IMR-90 (cell line): Measurements from ENCODE around the gene ROBO2. TPM values are rescaled to one million over a fixed set of nuclear protein-coding genes. Genes with fewer than 3 reads are reported as not detected.

Experiments
- ATAC-seq: fragments of 200-7000 bp; cut with Tn5 transposase; 2 replicates; pipeline ENCODE4 v1.9.1; 2020; ENCODE audit warnings: low read depth, mild to moderate bottlenecking, moderate library complexity
- BruUV-seq: library from RNA; stranded (reverse); fragments of 400-500 nt; replicated peaks from 2 replicates; lab custom pipeline; 2021; lab: Mats Ljungman, UMichigan
- CTCF ChIA-PET: fragments of 300-600 bp; formaldehyde crosslinking; extraction: SDS; loops from one replicate; lab custom pipeline; 2021; ENCODE audit warnings: antibody characterized with exemption; lab: Yijun Ruan, JAX
- POLR2A ChIA-PET: fragments of 300-600 bp; sonication (Branson Sonifier 250); formaldehyde crosslinking; loops from one replicate; lab custom pipeline; 2022; ENCODE audit warnings: antibody characterized with exemption; ENCODE audit not compliant: unreplicated experiment; lab: Charles Lee
- DNase-seq: peaks from one replicate; pipeline ENCODE4 v3.0.0; 2013
- H2AFZ ChIP-seq: replicated peaks from 2 replicates; pipeline ENCODE3; 2013; ENCODE audit warnings: low read length, mild to moderate bottlenecking; ENCODE audit not compliant: poor library complexity
- H2AK5ac ChIP-seq: 2 replicates; pipeline ENCODE4 v1.6.1; 2013; ENCODE audit warnings: low read depth, low read length, inconsistent platforms
- H2AK9ac ChIP-seq: replicated peaks from 2 replicates; pipeline ENCODE3; 2013; ENCODE audit warnings: mild to moderate bottlenecking, low read depth, low read length, moderate library complexity; ENCODE audit not compliant: poor library complexity
- H2BK120ac ChIP-seq: 2 replicates; pipeline ENCODE4 v1.6.1; 2013; ENCODE audit warnings: low read depth, low read length, inconsistent platforms
- H2BK15ac ChIP-seq: 3 replicates; pipeline ENCODE4 v1.6.1; 2013; ENCODE audit warnings: low read depth, low read length, inconsistent platforms
- H2BK20ac ChIP-seq: 2 replicates; pipeline ENCODE4 v1.6.1; 2013; ENCODE audit warnings: low read depth, mild to moderate bottlenecking, inconsistent platforms, low read length, moderate library complexity
- H2BK5ac ChIP-seq: 2 replicates; pipeline ENCODE4 v1.6.1; 2013; ENCODE audit warnings: mild to moderate bottlenecking, low read depth, low read length, inconsistent platforms; ENCODE audit not compliant: poor library complexity, severe bottlenecking
- H3K14ac ChIP-seq: replicated peaks from 2 replicates; pipeline ENCODE4 v1.6.1; 2013; ENCODE audit warnings: low read depth, low read length, inconsistent platforms
- H3K18ac ChIP-seq: 2 replicates; pipeline ENCODE4 v1.6.1; 2013; ENCODE audit warnings: low read depth, low read length, control low read depth
- H3K23ac ChIP-seq: 2 replicates; pipeline ENCODE4 v1.6.1; 2013; ENCODE audit warnings: low read depth, low read length, inconsistent platforms
- H3K27ac ChIP-seq: 2 replicates; pipeline ENCODE4 v1.5.1; 2013; ENCODE audit warnings: mild to moderate bottlenecking, control low read depth, low read length; ENCODE audit not compliant: insufficient read depth
- H3K27me3 ChIP-seq: 2 replicates; pipeline ENCODE4 v1.6.1; 2013; ENCODE audit warnings: low read length; ENCODE audit not compliant: control insufficient read depth, insufficient read depth
- H3K36me3 ChIP-seq: 2 replicates; pipeline ENCODE4 v1.6.1; 2013; ENCODE audit warnings: low read length, mixed read lengths; ENCODE audit not compliant: control insufficient read depth, insufficient read depth
- H3K4ac ChIP-seq: 2 replicates; pipeline ENCODE4 v1.6.1; 2013; ENCODE audit warnings: low read depth, low read length, inconsistent platforms
- H3K4me1 ChIP-seq: 2 replicates; pipeline ENCODE4 v1.6.1; 2013; ENCODE audit warnings: low read length, mixed read lengths; ENCODE audit not compliant: control insufficient read depth, insufficient read depth
- H3K4me2 ChIP-seq: 2 replicates; pipeline ENCODE4 v1.6.1; 2013; ENCODE audit warnings: low read depth, mild to moderate bottlenecking, control low read depth, low read length, moderate library complexity
- H3K4me3 ChIP-seq: 2 replicates; pipeline ENCODE4 v1.5.1; 2013; ENCODE audit warnings: low read depth, mild to moderate bottlenecking, control low read depth, low read length, moderate library complexity; ENCODE audit not compliant: insufficient read depth
- H3K56ac ChIP-seq: 2 replicates; pipeline ENCODE4 v1.6.1; 2013; ENCODE audit warnings: low read length, inconsistent platforms; ENCODE audit not compliant: insufficient read depth; ENCODE audit errors: extremely low read depth
- H3K79me1 ChIP-seq, 2 experiments: 2 replicates each; pipeline ENCODE4 v1.6.1; 2013; ENCODE audit warnings: low read length in 2 of 2, inconsistent platforms in 1 of 2, low read depth in 1 of 2
- H3K9ac ChIP-seq: 2 replicates; pipeline ENCODE4 v1.6.1; 2013; ENCODE audit warnings: low read depth, low read length, control low read depth
- H3K9me1 ChIP-seq: 2 replicates; pipeline ENCODE4 v1.6.1; 2013; ENCODE audit warnings: low read length, inconsistent platforms; ENCODE audit not compliant: insufficient read depth
- H3K9me3 ChIP-seq: 2 replicates; pipeline ENCODE4 v1.6.1; 2013; ENCODE audit warnings: low read length; ENCODE audit not compliant: control insufficient read depth, insufficient read depth
- H4K20me1 ChIP-seq: 2 replicates; pipeline ENCODE4 v1.6.1; 2013; ENCODE audit warnings: low read length, inconsistent platforms; ENCODE audit not compliant: insufficient read depth
- H4K5ac ChIP-seq: 2 replicates; pipeline ENCODE4 v1.6.1; 2013; ENCODE audit warnings: mild to moderate bottlenecking, low read depth, low read length, control low read depth
- H4K8ac ChIP-seq, 2 experiments: 2 replicates each; pipeline ENCODE4 v1.6.1; 2013; ENCODE audit warnings: low read depth in 2 of 2, low read length in 2 of 2, control low read depth in 1 of 2, inconsistent platforms in 1 of 2
- H4K91ac ChIP-seq: 2 replicates; pipeline ENCODE4 v1.6.1; 2013; ENCODE audit warnings: low read depth, low read length, inconsistent platforms; ENCODE audit not compliant: insufficient read depth
- BHLHE40 ChIP-seq: fragments of 150-350 bp; IDR thresholded peaks from 2 replicates; pipeline ENCODE4 v1.6.1; 2016; ENCODE audit warnings: mild to moderate bottlenecking, low read depth, low read length
- CEBPB ChIP-seq: IDR thresholded peaks from 2 replicates; pipeline ENCODE4 v1.6.1; 2012; ENCODE audit warnings: low read depth, low read length, improper control_type of control experiment
- CTCF ChIP-seq: conservative IDR thresholded peaks from 2 replicates; pipeline ENCODE4 v1.5.1; 2012; ENCODE audit warnings: mild to moderate bottlenecking, low read depth, low read length, improper control_type of control experiment
- MAFK ChIP-seq: IDR thresholded peaks from 2 replicates; pipeline ENCODE4 v1.6.1; 2012; ENCODE audit warnings: low read depth, low read length, improper control_type of control experiment
- MXI1 ChIP-seq: IDR thresholded peaks from 2 replicates; pipeline ENCODE4 v1.6.1; 2012; ENCODE audit warnings: low read depth, mild to moderate bottlenecking, low read length, moderate library complexity, borderline replicate concordance
- NFE2L2 ChIP-seq: fragments of 150-350 bp; IDR thresholded peaks from 2 replicates; pipeline ENCODE4 v1.6.1; 2016; ENCODE audit warnings: low read depth, mild to moderate bottlenecking, low read length
- POLR2A ChIP-seq: IDR thresholded peaks from 2 replicates; pipeline ENCODE4 v1.6.1; 2012; ENCODE audit warnings: mild to moderate bottlenecking, low read depth, low read length
- RAD21 ChIP-seq: IDR thresholded peaks from 2 replicates; pipeline ENCODE4 v1.6.1; 2012; ENCODE audit warnings: low read length, improper control_type of control experiment
- RFX5 ChIP-seq: IDR thresholded peaks from 2 replicates; pipeline ENCODE4 v1.8.0; 2012; ENCODE audit warnings: low read depth, mild to moderate bottlenecking, low read length, moderate library complexity
- SMC3 ChIP-seq: fragments of 150-350 bp; IDR thresholded peaks from 2 replicates; pipeline ENCODE4 v1.6.1; 2016; ENCODE audit warnings: low read depth, mild to moderate bottlenecking, antibody characterized with exemption, low read length, moderate library complexity
- USF2 ChIP-seq: fragments of 150-350 bp; IDR thresholded peaks from 2 replicates; pipeline ENCODE4 v1.6.1; 2017; ENCODE audit warnings: mild to moderate bottlenecking, antibody characterized with exemption, low read length, low read depth
- dilution Hi-C: fragments of 300-500 bp; cut with HindIII; formaldehyde crosslinking; loops from one replicate; pipeline ENCODE4 v1.14.3; 2018; ENCODE audit warnings: low sequenced_read_pairs; ENCODE audit not compliant: unreplicated experiment
- in situ Hi-C: fragments of 300-500 bp; cut with MboI; formaldehyde crosslinking; loops from 3 replicates; pipeline ENCODE4 v1.14.3; 2019; ENCODE audit warnings: low sequenced_read_pairs, inconsistent platforms, mixed read lengths
- intact Hi-C: fragments of 100-400 bp; cut with micrococcal nuclease; formaldehyde crosslinking; loops from 2 replicates; pipeline ENCODE4 v1.10.0; 2022
- polyA plus RNA-seq, 3 experiments: library from polyadenylated mRNA; depleted of rRNA; stranded (reverse); fragments of >200 nt; gene quantifications; 2 replicates each; pipeline ENCODE4 v1.2.3, GENCODE V29; 2012; ENCODE audit warnings: low replicate concordance in 1 of 3
- total RNA-seq: library from RNA; depleted of rRNA; stranded (reverse); fragments of >200 nt; gene quantifications from 2 replicates; pipeline ENCODE4 v1.2.3, GENCODE V29; 2012

ROBO2 gene
- total and polyA plus RNA-seq, 2 of the 4 experiments (the other 2 are of a cell fraction) = 9.3 to 14.5 TPM

- TF ChIP-seq MAFK = no peak
- TF ChIP-seq POLR2A = no peak
- TF ChIP-seq USF2 = no peak
- no peak for TF ChIP-seq BHLHE40
- TF ChIP-seq RAD21 = no peak
- TF ChIP-seq NFE2L2 = no peak
- no peak for TF ChIP-seq CEBPB
- no peak for TF ChIP-seq SMC3
- TF ChIP-seq MXI1 = no peak
- no peak for TF ChIP-seq CTCF
- TF ChIP-seq RFX5 = no peak
- Histone ChIP-seq H3K27ac (no peak overlapping the region), H3K4ac (no peak overlapping the region), H3K27me3 (no peaks in the 10 kb centered on the region), H2AFZ (no peak overlapping the region), H4K8ac (no peak overlapping the region), H3K56ac (no peak overlapping the region), H4K91ac (no peak overlapping the region), H3K14ac (no peak overlapping the region), H2BK15ac (no peak overlapping the region), H3K9me3 (no peaks in the 10 kb centered on the region), H3K36me3 (no peaks in the 10 kb centered on the region), H2BK120ac (no peak overlapping the region), H2BK20ac (no peak overlapping the region), H3K4me1 (no peaks in the 10 kb centered on the region), H4K5ac (no peak overlapping the region), H2BK5ac (no peak overlapping the region), H4K20me1 (no peaks in the 10 kb centered on the region), H3K4me2 (no peak overlapping the region), H3K18ac (no peak overlapping the region), H2AK5ac (no peak overlapping the region), H3K79me1 (no peaks in the 10 kb centered on the region), H3K4me3 (no peak overlapping the region), H3K9me1 (no peaks in the 10 kb centered on the region), H3K9ac (no peak overlapping the region), H2AK9ac (no peak overlapping the region), H3K23ac (no peak overlapping the region)
- in situ Hi-C loops (no loop called here), intact Hi-C loops (no loop called here), dilution Hi-C loops (no loop called here)
- ChIA-PET POLR2A (no interaction called here), CTCF (no interaction called here)
- DNase-seq (no peak), ATAC-seq (no peak)
- BruUV-seq = no TSS peak
These were observed 386.6 kb downstream of the ROBO2 start for GRCh38 chr3:77426531-77426930.
